ENCODE measurements around the gene PRRT2.
A peak's percentile ranks its signal among the peaks of the same experiment; 100 is the strongest.

Gene PRRT2

GRCh38 chr16:29857133-29857760 lies 45.3 kb downstream of the PRRT2 start:
- Histone ChIP-seq H3K27ac (no peak overlapping the region), H3K4me3 (no peak overlapping the region)
- TF ChIP-seq, protein P1, sequence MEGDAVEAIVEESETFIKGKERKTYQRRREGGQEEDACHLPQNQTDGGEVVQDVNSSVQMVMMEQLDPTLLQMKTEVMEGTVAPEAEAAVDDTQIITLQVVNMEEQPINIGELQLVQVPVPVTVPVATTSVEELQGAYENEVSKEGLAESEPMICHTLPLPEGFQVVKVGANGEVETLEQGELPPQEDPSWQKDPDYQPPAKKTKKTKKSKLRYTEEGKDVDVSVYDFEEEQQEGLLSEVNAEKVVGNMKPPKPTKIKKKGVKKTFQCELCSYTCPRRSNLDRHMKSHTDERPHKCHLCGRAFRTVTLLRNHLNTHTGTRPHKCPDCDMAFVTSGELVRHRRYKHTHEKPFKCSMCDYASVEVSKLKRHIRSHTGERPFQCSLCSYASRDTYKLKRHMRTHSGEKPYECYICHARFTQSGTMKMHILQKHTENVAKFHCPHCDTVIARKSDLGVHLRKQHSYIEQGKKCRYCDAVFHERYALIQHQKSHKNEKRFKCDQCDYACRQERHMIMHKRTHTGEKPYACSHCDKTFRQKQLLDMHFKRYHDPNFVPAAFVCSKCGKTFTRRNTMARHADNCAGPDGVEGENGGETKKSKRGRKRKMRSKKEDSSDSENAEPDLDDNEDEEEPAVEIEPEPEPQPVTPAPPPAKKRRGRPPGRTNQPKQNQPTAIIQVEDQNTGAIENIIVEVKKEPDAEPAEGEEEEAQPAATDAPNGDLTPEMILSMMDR (IDR thresholded peaks at IDR 0.05) = no peak
- no peak for DNase-seq (ENCODE audit: low spot score)

- TF ChIP-seq, protein P1 (IDR thresholded peaks at IDR 0.05) = no peak
- no peak for DNase-seq (ENCODE audit: low spot score)
- no peak overlapping the region for H3K4me3 ChIP-seq
- peak overlapping the region; percentile 30 to 50 for H3K27ac ChIP-seq
Observed at GRCh38 chr16:29858149-29858849, 46.3 kb downstream of the PRRT2 start.

- peak overlapping the region; percentile 30 to 50 for H3K27ac ChIP-seq
Observed at GRCh38 chr16:29858974-29859373, 47.0 kb downstream of the PRRT2 start.

GRCh38 chr16:29860218-29860617 lies 48.2 kb downstream of the PRRT2 start:
- no peak overlapping the region for H3K4me3 ChIP-seq
- TF ChIP-seq, protein P1 (IDR thresholded peaks at IDR 0.05) = no peak
- no peak for DNase-seq (ENCODE audit: low spot score)
- no peak overlapping the region for H3K27ac ChIP-seq

More at GRCh38 chr16:29858974-29859373, 47.0 kb downstream of the PRRT2 start:
- TF ChIP-seq, protein P1 (IDR thresholded peaks at IDR 0.05) = no peak
- no peak overlapping the region for H3K4me3 ChIP-seq
- DNase-seq (ENCODE audit: low spot score) = no peak

GRCh38 chr16:29862383-29862883 lies 50.4 kb downstream of the PRRT2 start:
- peak overlapping the region; percentile 82 to 85 for H3K27ac ChIP-seq
- TF ChIP-seq, protein P1 (IDR thresholded peaks at IDR 0.05) = no peak
- H3K4me3 ChIP-seq = peak overlapping the region; percentile 91
- no peak for DNase-seq (ENCODE audit: low spot score)

- TF ChIP-seq, protein P1 (IDR thresholded peaks at IDR 0.05) = peak; percentile 15
Observed at GRCh38 chr16:29862884-29863668, 51.1 kb downstream of the PRRT2 start, which contains the start of gene CDIPT. TSS of gene CDIPT (minus strand) at chr16:29863226. CDS start at chr16:29862857, 369 bp downstream.

More at GRCh38 chr16:29862884-29863668, 51.1 kb downstream of the PRRT2 start, which contains the start of gene CDIPT:
- Histone ChIP-seq H3K27ac (peak within 1 kb of the TSS; percentile 82 to 85), H3K4me3 (peak within 1 kb of the TSS; percentile 91)
- peak; percentile 94 for DNase-seq (ENCODE audit: low spot score)

All from coronary artery (tissue), 2 donors.